HG03521 (cell line): ENCODE data around the gene ZCRB1.
"Not testable (repeated sequence)": the region's sequence is repeated elsewhere in the genome, so short reads cannot be mapped to it uniquely, and the experiment has no call there.

ENCODE experiments used
- ATAC-seq: cut with Tn5 transposase; IDR thresholded peaks from one replicate; pipeline ENCODE4 v1.9.1; 2021; ENCODE audit warnings: mild to moderate bottlenecking, moderate library complexity; ENCODE audit not compliant: unreplicated experiment

The ZCRB1 gene

DNA sequence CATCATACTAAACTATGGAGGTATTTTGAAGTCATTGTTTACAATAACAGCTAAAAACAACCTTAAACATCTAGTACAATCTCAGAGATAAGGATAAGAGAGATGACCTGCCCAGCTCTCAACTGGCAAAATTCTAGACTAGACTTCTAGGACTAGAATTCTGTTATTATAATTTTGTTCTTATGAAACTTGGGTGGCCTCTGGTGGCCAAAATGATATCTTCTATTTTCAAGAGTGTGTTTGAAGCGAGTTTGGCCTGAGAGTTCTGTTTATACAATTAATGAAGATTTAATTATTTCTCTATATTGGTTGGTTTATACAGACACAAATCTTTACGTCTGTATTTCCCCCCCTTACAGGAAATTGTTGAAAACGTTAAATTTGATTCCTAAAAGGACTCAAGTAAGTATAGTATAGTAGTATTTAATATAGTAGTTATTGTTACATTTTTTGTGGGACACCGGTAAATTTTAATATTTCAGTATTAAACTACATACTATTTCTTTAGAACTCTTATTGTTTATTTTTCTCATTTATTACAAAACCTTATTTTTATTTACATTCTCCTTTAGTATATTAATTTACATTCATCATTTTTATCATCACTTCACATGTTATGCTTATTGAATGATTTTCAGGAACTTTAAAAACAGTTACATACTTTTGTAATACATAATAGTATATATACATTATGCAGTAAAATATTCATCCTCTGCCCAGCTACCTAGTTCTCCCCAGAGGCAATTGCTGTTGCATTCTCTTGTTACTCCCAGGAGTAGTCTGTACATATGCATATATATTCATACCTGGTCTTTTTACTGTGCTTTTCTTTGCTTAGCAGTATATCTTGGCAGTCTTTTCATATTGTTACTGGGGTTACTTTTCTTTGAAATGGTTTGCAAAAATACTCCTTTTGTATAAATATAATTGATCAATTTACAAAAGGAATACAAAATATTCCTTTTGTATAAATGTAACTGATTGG, 6.7 kb upstream of the ZCRB1 start:
- peak; percentile 79 for ATAC-seq

DNA sequence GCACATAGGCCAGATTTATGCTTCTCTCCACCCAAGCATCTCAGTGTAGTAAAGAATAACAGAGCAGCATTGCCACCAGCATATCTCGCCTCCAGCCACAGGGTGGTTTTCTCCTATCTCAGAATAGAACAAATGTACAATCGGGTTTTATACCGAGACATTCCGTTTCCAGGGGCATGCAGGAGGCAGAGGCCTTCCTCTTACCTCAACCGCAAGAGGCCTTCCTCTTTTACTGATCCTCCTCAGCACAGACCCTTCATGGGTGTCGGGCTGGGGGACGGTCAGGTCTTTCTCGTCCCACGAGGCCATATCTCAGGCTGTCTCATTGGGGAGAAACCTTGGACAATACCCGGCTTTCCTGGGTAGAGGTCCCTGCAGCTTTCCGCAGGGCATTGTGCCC, 4.2 kb upstream of the ZCRB1 start:
- ATAC-seq = not testable (repeated sequence)

- no peak for ATAC-seq
Measured at GRCh38 chr12:42327227-42327590, 1.3 kb upstream of the ZCRB1 start.

DNA sequence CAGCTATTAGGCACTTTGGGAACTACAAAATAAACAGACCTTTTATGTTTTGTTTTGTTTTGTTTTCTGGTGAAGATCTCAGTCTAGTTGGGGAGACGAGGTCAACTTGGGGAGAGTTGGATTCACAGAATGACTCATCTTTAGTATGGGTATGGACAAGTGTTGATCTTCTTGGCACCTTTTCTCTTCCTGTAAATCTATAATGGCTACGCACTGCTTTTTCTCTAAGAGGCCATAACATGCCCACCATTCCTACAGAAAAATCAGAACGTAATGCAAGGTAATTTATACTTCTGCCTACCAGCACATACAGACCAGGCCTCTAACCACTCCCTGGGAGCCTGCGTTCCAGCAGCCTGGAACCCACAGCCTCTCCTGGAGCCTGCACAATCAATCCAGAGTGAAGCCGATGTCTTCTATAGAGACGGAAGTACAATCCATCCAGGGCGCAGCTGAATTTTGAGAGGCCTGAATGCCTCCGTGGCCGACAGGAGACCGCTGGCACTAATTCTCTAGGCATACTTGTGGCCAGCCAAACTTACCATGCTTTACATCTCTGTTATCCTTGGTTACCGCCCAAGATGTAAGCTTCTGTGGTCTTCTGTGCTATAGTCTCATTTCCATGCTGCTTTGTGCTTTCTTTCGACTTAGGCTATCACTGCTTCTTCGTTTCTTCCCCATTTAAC, 790 bp upstream of the ZCRB1 start:
- peak; percentile 20 for ATAC-seq

DNA sequence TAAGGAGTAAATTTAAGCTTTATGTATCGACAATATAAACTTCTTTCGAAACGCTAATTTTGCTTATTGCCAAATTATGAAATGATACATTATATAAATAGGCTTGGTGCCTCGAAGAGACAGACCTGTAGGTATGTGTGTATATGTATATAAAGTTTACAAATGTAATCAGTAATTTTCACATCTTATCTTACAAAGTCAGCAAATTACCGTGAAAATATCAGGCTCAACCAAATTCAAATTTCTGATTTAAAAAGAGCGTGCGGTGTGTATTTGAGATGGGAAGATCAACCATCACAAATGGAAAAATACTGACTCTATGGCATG, 605 bp downstream of the ZCRB1 start:
- ATAC-seq = no peak

- ATAC-seq = no peak
Measured at GRCh38 chr12:42323856-42324255, 2.0 kb downstream of the ZCRB1 start.

DNA sequence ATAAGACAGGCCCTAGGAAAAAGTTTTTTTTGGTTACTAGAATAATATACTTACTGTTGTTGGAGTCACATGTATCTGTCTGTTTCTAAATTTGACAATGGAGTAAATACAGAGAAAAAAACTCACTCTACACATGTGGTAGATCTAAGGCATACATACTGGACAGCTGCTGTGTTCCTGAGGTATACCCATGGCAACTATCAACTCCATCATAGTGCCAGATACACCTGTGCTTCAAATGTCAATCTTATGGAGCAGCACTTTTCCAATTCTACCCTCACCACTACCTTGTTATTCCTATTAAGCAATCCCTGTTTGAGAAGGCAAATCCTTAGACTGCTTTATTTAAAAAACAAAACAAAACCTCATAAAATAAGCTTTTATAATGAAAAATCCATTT, 3.3 kb downstream of the ZCRB1 start:
- ATAC-seq = no peak

GRCh38 chr12:42320796-42321195, 5.1 kb downstream of the ZCRB1 start:
- ATAC-seq = no peak

- ATAC-seq = no peak
Measured at GRCh38 chr12:42315108-42315507, 10.8 kb downstream of the ZCRB1 start.

DNA sequence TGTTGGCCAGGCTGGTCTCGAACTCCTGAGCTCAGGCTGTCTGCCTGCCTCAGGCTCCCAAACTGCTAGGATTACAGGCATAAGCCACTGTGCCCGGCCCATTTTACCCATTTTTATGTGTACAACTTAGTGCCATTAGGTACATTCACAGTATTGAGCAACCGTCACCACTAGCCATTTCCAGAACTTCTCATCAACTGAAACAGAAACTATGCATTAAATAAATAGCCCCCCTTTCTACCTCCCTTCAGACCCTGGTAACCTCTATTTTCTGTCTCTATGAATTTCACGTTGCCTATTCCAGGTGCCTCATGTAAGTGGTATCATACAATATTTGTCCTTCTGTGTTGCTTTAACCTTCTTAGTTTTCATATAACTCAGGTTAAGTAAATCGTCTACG, 15.9 kb downstream of the ZCRB1 start:
- ATAC-seq = no peak

GRCh38 chr12:42308390-42308789, 17.5 kb downstream of the ZCRB1 start:
- ATAC-seq = no peak

DNA sequence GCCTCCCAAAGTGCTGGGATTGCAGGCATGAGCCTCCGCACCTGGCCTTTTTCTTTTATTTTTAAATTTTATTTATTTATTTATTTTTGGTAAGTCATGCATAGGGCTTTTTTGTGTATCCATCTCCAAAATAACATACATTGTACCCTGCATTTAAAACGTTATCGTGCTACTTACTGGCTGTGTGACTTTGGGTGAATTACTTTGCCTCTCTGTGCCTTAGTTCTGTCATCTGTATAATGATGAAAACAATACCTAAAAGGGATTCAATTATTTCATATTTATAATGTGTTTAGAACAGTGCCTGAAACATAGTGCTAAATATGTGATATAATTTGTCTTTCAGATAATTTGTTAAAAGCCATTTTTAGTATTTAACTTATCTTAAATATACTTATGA, 19.6 kb downstream of the ZCRB1 start:
- no peak for ATAC-seq

- peak; percentile 79 for ATAC-seq
Measured at GRCh38 chr12:42299392-42300308, 26.2 kb downstream of the ZCRB1 start.

- ATAC-seq = no peak
Measured at GRCh38 chr12:42298887-42299286, 27.0 kb downstream of the ZCRB1 start.

- no peak for ATAC-seq
Measured at GRCh38 chr12:42296503-42297109, 29.3 kb downstream of the ZCRB1 start.

DNA sequence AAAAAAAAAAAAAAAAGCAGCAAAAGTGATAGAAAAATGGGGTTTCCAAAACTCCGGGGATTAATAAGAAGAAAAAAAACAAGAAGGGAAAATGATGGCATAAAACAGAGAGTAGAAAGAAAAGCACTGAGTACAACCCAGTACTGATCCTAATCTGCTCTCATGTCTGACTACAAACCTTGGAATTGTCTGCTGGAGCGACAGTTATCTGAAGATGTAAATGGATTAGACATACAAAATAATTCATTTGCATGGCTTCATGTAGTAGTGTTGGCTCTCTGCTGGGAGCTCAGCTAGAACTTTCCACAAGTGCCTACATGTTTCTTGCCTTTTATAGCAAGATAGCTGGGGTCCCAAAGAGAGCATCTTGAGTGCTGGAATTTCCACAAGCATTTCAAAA, 34.2 kb downstream of the ZCRB1 start:
- no peak for ATAC-seq

- no peak for ATAC-seq
Measured at GRCh38 chr12:42288544-42288943, 37.4 kb downstream of the ZCRB1 start.

DNA sequence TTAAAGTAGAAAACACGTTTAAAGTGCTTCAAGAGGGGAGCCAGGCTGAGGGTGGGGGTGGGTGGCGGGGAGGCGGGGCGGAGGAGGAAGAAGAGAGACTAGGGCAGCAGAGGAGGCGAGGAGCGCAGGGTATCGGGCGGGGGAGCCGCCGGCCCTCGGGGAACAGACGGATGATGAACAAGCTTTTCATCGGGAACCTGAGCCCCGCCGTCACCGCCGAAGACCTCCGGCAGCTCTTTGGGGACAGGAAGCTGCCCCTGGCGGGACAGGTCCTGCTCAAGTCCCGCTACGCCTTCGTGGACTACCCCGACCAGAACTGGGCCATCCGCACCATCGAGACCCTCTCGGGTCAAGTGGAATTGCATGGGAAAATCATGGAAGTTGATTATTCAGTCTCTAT, 39.2 kb downstream of the ZCRB1 start:
- no peak for ATAC-seq

- ATAC-seq = no peak
Measured at GRCh38 chr12:42285431-42285830, 40.5 kb downstream of the ZCRB1 start.

- ATAC-seq = no peak
Measured at GRCh38 chr12:42284876-42285275, 41.0 kb downstream of the ZCRB1 start.

- no peak for ATAC-seq
Measured at GRCh38 chr12:42284157-42284556, 41.7 kb downstream of the ZCRB1 start.
